K562 (cell line): ENCODE data around the gene DCXR. TPM values are rescaled to one million over a fixed set of nuclear protein-coding genes. Genes with fewer than 3 reads are reported as not detected.
A peak's percentile ranks its signal among the peaks of the same experiment; 100 is the strongest.

Experiments
- ATAC-seq: fragments of 200-7000 bp; cut with Tn5 transposase; 3 replicates; pipeline ENCODE4 v1.9.1; 2020; ENCODE audit warnings: moderate library complexity
- BruUV-seq: library from RNA; stranded (reverse); fragments of 400-500 nt; replicated peaks from 2 replicates; lab custom pipeline; 2021; lab: Mats Ljungman, UMichigan
- CTCF ChIA-PET: fragments of 300-600 bp; formaldehyde crosslinking; extraction: SDS; loops from one replicate; lab custom pipeline; 2021; ENCODE audit warnings: low intra/inter-chr PET ratio; lab: Yijun Ruan, JAX
- POLR2A ChIA-PET: fragments of 300-600, 350-650 bp; sonication (Branson Sonifier 250); formaldehyde crosslinking; extraction: SDS; loops from one replicate; lab custom pipeline; 2021; ENCODE audit warnings: antibody characterized with exemption, inconsistent platforms; lab: Yijun Ruan, JAX
- DNase-seq, 4 experiments: peaks; one replicate each; pipeline versions ENCODE4 v3.0.0 to v3.0.0-alpha.2; 2011 to 2018; ENCODE audit warnings: low spot score in 3 of 4, mixed read lengths in 3 of 4; ENCODE audit errors: extremely low read depth in 1 of 4
- FAIRE-seq: peaks from 2 replicates; lab custom pipeline; 2011; peaks lifted over from hg19 to GRCh38; lab: Jason Lieb, UNC
- H2AFZ ChIP-seq: 2 replicates; pipeline ENCODE4 v1.6.0; 2011; ENCODE audit warnings: low read depth, low read length, control low read depth, inconsistent platforms
- H3K27ac ChIP-seq: fragments of 200-600 bp; 3 replicates; pipeline ENCODE4 v1.8.0; 2011; ENCODE audit warnings: low read depth, mild to moderate bottlenecking, control low read depth, inconsistent platforms, low read length, moderate library complexity, mixed read lengths; ENCODE audit errors: extremely low read depth
- H3K27me3 ChIP-seq, 2 experiments: fragments of 300-600 bp in 1 of 2; 2 replicates in 1 of 2; 3 replicates in 1 of 2; pipeline versions ENCODE4 v1.6.0 to v1.8.0; 2011; ENCODE audit warnings: inconsistent platforms in 2 of 2, low read length in 2 of 2, mild to moderate bottlenecking in 1 of 2, mixed read lengths in 1 of 2, moderate library complexity in 1 of 2; ENCODE audit not compliant: control insufficient read depth in 2 of 2, insufficient read depth in 2 of 2
- H3K36me3 ChIP-seq: fragments of 300-600 bp; 3 replicates; pipeline ENCODE4 v1.8.0; 2011; ENCODE audit warnings: mild to moderate bottlenecking, low read length, inconsistent platforms; ENCODE audit not compliant: control insufficient read depth, insufficient read depth
- H3K4me1 ChIP-seq, 2 experiments: fragments of 200-600 bp in 1 of 2; replicated peaks in 1 of 2; 2 replicates in 1 of 2; 3 replicates in 1 of 2; pipeline versions ENCODE4 v1.5.1 to v1.8.0; 2011; ENCODE audit warnings: inconsistent platforms in 2 of 2, low read length in 2 of 2, mild to moderate bottlenecking in 1 of 2, mixed read lengths in 1 of 2, moderate library complexity in 1 of 2; ENCODE audit not compliant: control insufficient read depth in 2 of 2, insufficient read depth in 2 of 2
- H3K4me2 ChIP-seq: 2 replicates; pipeline ENCODE4 v1.6.1; 2011; ENCODE audit warnings: low read length, control low read depth, inconsistent platforms, mixed read lengths; ENCODE audit not compliant: insufficient read depth
- H3K4me3 ChIP-seq: fragments of 200-600 bp; sonication (generic), shearing (Covaris generic); 2 replicates; pipeline ENCODE4 v1.5.1; 2016; ENCODE audit warnings: control low read depth, inconsistent platforms
- H3K79me2 ChIP-seq: fragments of 200-600 bp; 3 replicates; pipeline ENCODE4 v1.8.0; 2011; ENCODE audit warnings: low read length, inconsistent platforms; ENCODE audit not compliant: control insufficient read depth, insufficient read depth
- H3K9ac ChIP-seq, 2 experiments: 2 replicates each; pipeline versions ENCODE4 v1.6.0 to v1.6.1; 2011; ENCODE audit warnings: low read depth in 2 of 2, low read length in 2 of 2, control low read depth in 1 of 2, inconsistent platforms in 1 of 2, mild to moderate bottlenecking in 1 of 2, mixed read lengths in 1 of 2; ENCODE audit not compliant: insufficient read depth in 1 of 2
- H3K9me1 ChIP-seq: one replicate; pipeline ENCODE4 v1.6.0; 2011; ENCODE audit warnings: inconsistent platforms, mild to moderate bottlenecking, low read length, moderate library complexity; ENCODE audit not compliant: control insufficient read depth, insufficient read depth
- H3K9me3 ChIP-seq: replicated peaks from 2 replicates; pipeline ENCODE4 v1.5.1; 2011; ENCODE audit warnings: low read depth, low read length, inconsistent platforms; ENCODE audit not compliant: control insufficient read depth, insufficient read depth
- H4K20me1 ChIP-seq: replicated peaks from 2 replicates; pipeline ENCODE4 v1.6.1; 2011; ENCODE audit warnings: low read length, inconsistent platforms, mixed read lengths; ENCODE audit not compliant: control insufficient read depth, insufficient read depth
- COPS2 ChIP-seq: fragments of 450-650 bp; conservative IDR thresholded peaks from 2 replicates; pipeline ENCODE4 v1.6.1; 2016; ENCODE audit warnings: mild to moderate bottlenecking, moderate library complexity
- ETS1 ChIP-seq: conservative IDR thresholded peaks from 2 replicates; pipeline ENCODE4 v1.6.1; 2011; ENCODE audit warnings: low read depth, mild to moderate bottlenecking, low read length; ENCODE audit not compliant: control insufficient read depth
- KAT7 ChIP-seq: sonication (generic); formaldehyde crosslinking; IDR thresholded peaks from 2 replicates; pipeline ENCODE4 v1.8.0; 2022; ENCODE audit warnings: missing genetic modification reagents, mild to moderate bottlenecking, borderline replicate concordance
- POLR2G ChIP-seq: fragments of 200-400 bp; formaldehyde crosslinking; IDR thresholded peaks from 2 replicates; pipeline ENCODE4 v1.6.1; 2017; ENCODE audit warnings: low read depth, mild to moderate bottlenecking, antibody characterized with exemption, low read length, moderate library complexity
- WGBS: fragments of 100-300 bp; shearing (Covaris generic); methylation state at CpG from one replicate; pipeline ENCODE4 v1.1.6; 2016; ENCODE audit warnings: low coverage, mixed read lengths; ENCODE audit not compliant: insufficient coverage; ENCODE audit errors: missing lambda C conversion rate; 5-methylcytosine and 5-hydroxymethylcytosine counted together
- in situ Hi-C: fragments of 300-500 bp; cut with MboI; formaldehyde crosslinking; loops from 4 replicates; pipeline ENCODE4 v1.15.0; 2018; ENCODE audit warnings: inconsistent platforms, mixed read lengths
- intact Hi-C: fragments of 100-400 bp; cut with micrococcal nuclease; formaldehyde crosslinking; loops from 2 replicates; pipeline ENCODE4 v1.14.2; 2022
- polyA plus RNA-seq, 8 experiments: library from polyadenylated mRNA; depleted of rRNA in 4 of 8; stranded (reverse) in 5 of 8; unstranded in 3 of 8; fragments of >200 nt; fragmentation: Nextera tagmentation in 2 of 8; fragmentation: Illumina TruSeq in 1 of 8; extraction: Ambion mirVana in 2 of 8; extraction: Trizol in 1 of 8; gene quantifications; 2 replicates each; pipeline versions ENCODE4 v1.2.1 to v1.2.3, GENCODE V29; 2011 to 2014; ENCODE audit warnings: inconsistent platforms in 1 of 8, missing spikeins in 1 of 8
- total RNA-seq, 7 experiments: library from RNA; depleted of rRNA in 6 of 7; stranded (reverse); fragments of >200 nt in 6 of 7; fragmentation: Illumina TruSeq in 2 of 7; extraction: Trizol in 2 of 7; gene quantifications; 2 replicates each; pipeline versions ENCODE4 v1.2.1 to v1.2.3, GENCODE V29; 2011 to 2021; ENCODE audit warnings: low replicate concordance in 1 of 7
- TF ChIP-seq, protein P1 (sequence below): fragments of 450-650 bp; formaldehyde crosslinking; IDR thresholded peaks from 2 replicates; pipeline ENCODE4 v1.4.0; 2020; ENCODE audit warnings: mild to moderate bottlenecking, mixed read lengths

DCXR gene
- total and polyA plus RNA-seq, 9 of the 15 experiments (the other 6 are each of a cell fraction or from before 2014, with no cell fraction given): 21.3 to 274 (median 156) TPM

- no peaks in the 10 kb centered on the region for H3K27me3 ChIP-seq
- no peak overlapping the region for H3K27ac ChIP-seq
- no peaks in the 10 kb centered on the region for H4K20me1 ChIP-seq
- peaks cover 5% of the 10 kb centered on the region; the same call in 1 of the 3 replicates for H3K36me3 ChIP-seq
- no peak for ATAC-seq
- H3K79me2 ChIP-seq: no peaks in the 10 kb centered on the region
- no peak overlapping the region for H2AFZ ChIP-seq
- TF ChIP-seq ETS1: no peak
- TF ChIP-seq, protein P1, sequence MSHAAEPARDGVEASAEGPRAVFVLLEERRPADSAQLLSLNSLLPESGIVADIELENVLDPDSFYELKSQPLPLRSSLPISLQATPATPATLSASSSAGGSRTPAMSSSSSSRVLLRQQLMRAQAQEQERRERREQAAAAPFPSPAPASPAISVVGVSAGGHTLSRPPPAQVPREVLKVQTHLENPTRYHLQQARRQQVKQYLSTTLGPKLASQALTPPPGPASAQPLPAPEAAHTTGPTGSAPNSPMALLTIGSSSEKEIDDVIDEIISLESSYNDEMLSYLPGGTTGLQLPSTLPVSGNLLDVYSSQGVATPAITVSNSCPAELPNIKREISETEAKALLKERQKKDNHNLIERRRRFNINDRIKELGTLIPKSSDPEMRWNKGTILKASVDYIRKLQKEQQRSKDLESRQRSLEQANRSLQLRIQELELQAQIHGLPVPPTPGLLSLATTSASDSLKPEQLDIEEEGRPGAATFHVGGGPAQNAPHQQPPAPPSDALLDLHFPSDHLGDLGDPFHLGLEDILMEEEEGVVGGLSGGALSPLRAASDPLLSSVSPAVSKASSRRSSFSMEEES (CRISPR knock-in tag): no peak
- TF ChIP-seq COPS2: no peak
- TF ChIP-seq POLR2G: 0 out of 2 replicates have a peak, but pooled peaks have one; percentile 25
- TF ChIP-seq KAT7: no peak
- CTCF ChIA-PET: no interaction called here
- peaks cover 0 to 87% of the 10 kb centered on the region in 2 experiments; a peak in 3 of 5 replicates for H3K4me1 ChIP-seq
- no peak overlapping the region for H3K4me3 ChIP-seq
- intact Hi-C loops (no loop called here), in situ Hi-C loops (no loop called here)
- no peak overlapping the region for H3K4me2 ChIP-seq
- POLR2A ChIA-PET: interaction anchor here (1.1 kb wide), 1 partner anchor 8 kb away, joined by 3 read pairs; no protein-coding TSS in a partner anchor
- H3K9ac ChIP-seq: peak overlapping the region in 1 of 2 experiments; percentile 22; a peak in 1 of 4 replicates
- FAIRE-seq: no peak
- H3K9me3 ChIP-seq: no peaks in the 10 kb centered on the region
- BruUV-seq: no TSS peak
- WGBS: 90% methylated on average over 11 of the region's 22 CpGs
- no peak for DNase-seq
- no peaks in the 10 kb centered on the region for H3K9me1 ChIP-seq
Observed at GRCh38 chr17:82013341-82013740, 24.2 kb downstream of the DCXR start.
